GM12878 (cell line): ENCODE results near the gene GID8.

Source experiments
- CBX5 ChIP-seq: sonication (generic); IDR thresholded peaks from 2 replicates; pipeline ENCODE4 v1.6.1; 2016; ENCODE audit warnings: low read depth, moderate library complexity, mild to moderate bottlenecking, inconsistent platforms
- CEBPZ ChIP-seq: fragments of 150-350 bp; IDR thresholded peaks from 2 replicates; pipeline ENCODE4 v1.6.1; 2016; ENCODE audit warnings: low read depth, low read length
- JUND ChIP-seq: IDR thresholded peaks from 2 replicates; pipeline ENCODE4 v1.6.1; 2012; ENCODE audit warnings: low read depth, mild to moderate bottlenecking, low read length, improper control_type of control experiment, moderate library complexity
- NFIC ChIP-seq: IDR thresholded peaks from 2 replicates; pipeline ENCODE4 v1.6.1; 2012; ENCODE audit warnings: low read depth, mild to moderate bottlenecking, inconsistent platforms, low read length, moderate library complexity
- TCF3 ChIP-seq: IDR thresholded peaks from 2 replicates; pipeline ENCODE4 v1.6.1; 2012; ENCODE audit warnings: low read depth, mild to moderate bottlenecking, low read length, borderline replicate concordance; ENCODE audit not compliant: insufficient read depth
- USF2 ChIP-seq: IDR thresholded peaks from 2 replicates; pipeline ENCODE4 v1.6.1; 2011; ENCODE audit warnings: low read depth, low read length, improper control_type of control experiment, borderline replicate concordance
- TF ChIP-seq, protein P1 (sequence below), 3 experiments: IDR thresholded peaks in 2 of 3; conservative IDR thresholded peaks in 1 of 3; 2 replicates each; pipeline ENCODE4 v1.5.1; 2011; ENCODE audit warnings: low read depth in 3 of 3, low read length in 3 of 3, mild to moderate bottlenecking in 3 of 3, control low read depth in 2 of 3, moderate library complexity in 2 of 3, inconsistent platforms in 1 of 3, mixed read lengths in 1 of 3; ENCODE audit not compliant: control insufficient read depth in 2 of 3, insufficient read depth in 1 of 3; ENCODE audit errors: extremely low read depth in 1 of 3
- TF ChIP-seq, protein P2 (sequence below): fragments of 450-650 bp; IDR thresholded peaks from 2 replicates; pipeline ENCODE4 v1.6.1; 2016; ENCODE audit warnings: mild to moderate bottlenecking, moderate library complexity, borderline replicate concordance

GRCh38 chr20:62933966-62934365, 4.0 kb upstream of the GID8 start:
- TF ChIP-seq USF2: no peak
- TF ChIP-seq CBX5: no peak
- TF ChIP-seq, protein P1, sequence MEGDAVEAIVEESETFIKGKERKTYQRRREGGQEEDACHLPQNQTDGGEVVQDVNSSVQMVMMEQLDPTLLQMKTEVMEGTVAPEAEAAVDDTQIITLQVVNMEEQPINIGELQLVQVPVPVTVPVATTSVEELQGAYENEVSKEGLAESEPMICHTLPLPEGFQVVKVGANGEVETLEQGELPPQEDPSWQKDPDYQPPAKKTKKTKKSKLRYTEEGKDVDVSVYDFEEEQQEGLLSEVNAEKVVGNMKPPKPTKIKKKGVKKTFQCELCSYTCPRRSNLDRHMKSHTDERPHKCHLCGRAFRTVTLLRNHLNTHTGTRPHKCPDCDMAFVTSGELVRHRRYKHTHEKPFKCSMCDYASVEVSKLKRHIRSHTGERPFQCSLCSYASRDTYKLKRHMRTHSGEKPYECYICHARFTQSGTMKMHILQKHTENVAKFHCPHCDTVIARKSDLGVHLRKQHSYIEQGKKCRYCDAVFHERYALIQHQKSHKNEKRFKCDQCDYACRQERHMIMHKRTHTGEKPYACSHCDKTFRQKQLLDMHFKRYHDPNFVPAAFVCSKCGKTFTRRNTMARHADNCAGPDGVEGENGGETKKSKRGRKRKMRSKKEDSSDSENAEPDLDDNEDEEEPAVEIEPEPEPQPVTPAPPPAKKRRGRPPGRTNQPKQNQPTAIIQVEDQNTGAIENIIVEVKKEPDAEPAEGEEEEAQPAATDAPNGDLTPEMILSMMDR (IDR thresholded peaks at IDR 0.05 in 2 of 3, conservative IDR thresholded peaks at IDR 0.05 in 1 of 3; ENCODE audit: control insufficient read depth in 2 of 3, extremely low read depth in 1 of 3, insufficient read depth in 1 of 3, low read depth in 3 of 3, low read length in 3 of 3): no peak
- TF ChIP-seq, protein P2, sequence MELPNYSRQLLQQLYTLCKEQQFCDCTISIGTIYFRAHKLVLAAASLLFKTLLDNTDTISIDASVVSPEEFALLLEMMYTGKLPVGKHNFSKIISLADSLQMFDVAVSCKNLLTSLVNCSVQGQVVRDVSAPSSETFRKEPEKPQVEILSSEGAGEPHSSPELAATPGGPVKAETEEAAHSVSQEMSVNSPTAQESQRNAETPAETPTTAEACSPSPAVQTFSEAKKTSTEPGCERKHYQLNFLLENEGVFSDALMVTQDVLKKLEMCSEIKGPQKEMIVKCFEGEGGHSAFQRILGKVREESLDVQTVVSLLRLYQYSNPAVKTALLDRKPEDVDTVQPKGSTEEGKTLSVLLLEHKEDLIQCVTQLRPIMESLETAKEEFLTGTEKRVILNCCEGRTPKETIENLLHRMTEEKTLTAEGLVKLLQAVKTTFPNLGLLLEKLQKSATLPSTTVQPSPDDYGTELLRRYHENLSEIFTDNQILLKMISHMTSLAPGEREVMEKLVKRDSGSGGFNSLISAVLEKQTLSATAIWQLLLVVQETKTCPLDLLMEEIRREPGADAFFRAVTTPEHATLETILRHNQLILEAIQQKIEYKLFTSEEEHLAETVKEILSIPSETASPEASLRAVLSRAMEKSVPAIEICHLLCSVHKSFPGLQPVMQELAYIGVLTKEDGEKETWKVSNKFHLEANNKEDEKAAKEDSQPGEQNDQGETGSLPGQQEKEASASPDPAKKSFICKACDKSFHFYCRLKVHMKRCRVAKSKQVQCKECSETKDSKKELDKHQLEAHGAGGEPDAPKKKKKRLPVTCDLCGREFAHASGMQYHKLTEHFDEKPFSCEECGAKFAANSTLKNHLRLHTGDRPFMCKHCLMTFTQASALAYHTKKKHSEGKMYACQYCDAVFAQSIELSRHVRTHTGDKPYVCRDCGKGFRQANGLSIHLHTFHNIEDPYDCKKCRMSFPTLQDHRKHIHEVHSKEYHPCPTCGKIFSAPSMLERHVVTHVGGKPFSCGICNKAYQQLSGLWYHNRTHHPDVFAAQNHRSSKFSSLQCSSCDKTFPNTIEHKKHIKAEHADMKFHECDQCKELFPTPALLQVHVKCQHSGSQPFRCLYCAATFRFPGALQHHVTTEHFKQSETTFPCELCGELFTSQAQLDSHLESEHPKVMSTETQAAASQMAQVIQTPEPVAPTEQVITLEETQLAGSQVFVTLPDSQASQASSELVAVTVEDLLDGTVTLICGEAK: no peak
- no peak for TF ChIP-seq JUND
- TF ChIP-seq TCF3: no peak
- TF ChIP-seq NFIC: no peak
- TF ChIP-seq CEBPZ: no peak
